ENCODE measurements around the gene GADD45A. TPM values are rescaled to one million over a fixed set of nuclear protein-coding genes. Genes with fewer than 3 reads are reported as not detected.

The GADD45A gene
- total RNA-seq, 4 donors from 2014 or later, result 80.4 to 188 (median 142) TPM

- Histone ChIP-seq H3K4me3 (no peak overlapping the region), H3K27ac (no peak overlapping the region), H3K36me3 (no peaks in the 10 kb centered on the region), H3K4me1 (peaks cover 23 to 27% of the 10 kb centered on the region in 2 donors), H3K27me3 (no peaks in the 10 kb centered on the region), H3K9me3 (no peaks in the 10 kb centered on the region)
- intact Hi-C loops (cut with DNase I; ENCODE audit: low total_unique reads) (no loop called here), in situ Hi-C loops (cut with MboI; ENCODE audit: low sequenced_read_pairs in 4 of 4) (no loop called here)
- ATAC-seq (no peak), DNase-seq (no peak)
- TF ChIP-seq, protein P1, sequence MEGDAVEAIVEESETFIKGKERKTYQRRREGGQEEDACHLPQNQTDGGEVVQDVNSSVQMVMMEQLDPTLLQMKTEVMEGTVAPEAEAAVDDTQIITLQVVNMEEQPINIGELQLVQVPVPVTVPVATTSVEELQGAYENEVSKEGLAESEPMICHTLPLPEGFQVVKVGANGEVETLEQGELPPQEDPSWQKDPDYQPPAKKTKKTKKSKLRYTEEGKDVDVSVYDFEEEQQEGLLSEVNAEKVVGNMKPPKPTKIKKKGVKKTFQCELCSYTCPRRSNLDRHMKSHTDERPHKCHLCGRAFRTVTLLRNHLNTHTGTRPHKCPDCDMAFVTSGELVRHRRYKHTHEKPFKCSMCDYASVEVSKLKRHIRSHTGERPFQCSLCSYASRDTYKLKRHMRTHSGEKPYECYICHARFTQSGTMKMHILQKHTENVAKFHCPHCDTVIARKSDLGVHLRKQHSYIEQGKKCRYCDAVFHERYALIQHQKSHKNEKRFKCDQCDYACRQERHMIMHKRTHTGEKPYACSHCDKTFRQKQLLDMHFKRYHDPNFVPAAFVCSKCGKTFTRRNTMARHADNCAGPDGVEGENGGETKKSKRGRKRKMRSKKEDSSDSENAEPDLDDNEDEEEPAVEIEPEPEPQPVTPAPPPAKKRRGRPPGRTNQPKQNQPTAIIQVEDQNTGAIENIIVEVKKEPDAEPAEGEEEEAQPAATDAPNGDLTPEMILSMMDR (IDR thresholded peaks at IDR 0.05 in 4 of 5, conservative IDR thresholded peaks at IDR 0.05 in 1 of 5), result no peak
These were observed 40.4 kb upstream of the GADD45A start for GRCh38 chr1:67644566-67644965.

- no peaks in the 10 kb centered on the region for H3K9me3 ChIP-seq
- peak overlapping the region; percentile 42 to 51 (median 50) for H3K27ac ChIP-seq
- ATAC-seq (peak; percentile 51 to 66), DNase-seq (peak; percentile 13 to 60)
- intact Hi-C loops (cut with DNase I; ENCODE audit: low total_unique reads) (no loop called here), in situ Hi-C loops (cut with MboI; ENCODE audit: low sequenced_read_pairs in 4 of 4) (no loop called here)
- no peak overlapping the region for H3K4me3 ChIP-seq
- no peaks in the 10 kb centered on the region for H3K27me3 ChIP-seq
- peaks cover 23 to 27% of the 10 kb centered on the region in 2 donors for H3K4me1 ChIP-seq
- TF ChIP-seq, protein P1 (IDR thresholded peaks at IDR 0.05 in 4 of 5, conservative IDR thresholded peaks at IDR 0.05 in 1 of 5), result no peak
- no peak for TF ChIP-seq POLR2A (IDR thresholded peaks at IDR 0.05)
- no peaks in the 10 kb centered on the region for H3K36me3 ChIP-seq
These were observed 39.4 kb upstream of the GADD45A start for GRCh38 chr1:67645495-67646144.

GRCh38 chr1:67646145-67647035, 38.6 kb upstream of the GADD45A start:
- Histone ChIP-seq H3K27me3 (no peaks in the 10 kb centered on the region), H3K36me3 (no peaks in the 10 kb centered on the region), H3K9me3 (no peaks in the 10 kb centered on the region), H3K27ac (peak overlapping the region; percentile 24 to 51 (median 46)), H3K4me1 (peaks cover 23 to 27% of the 10 kb centered on the region in 2 donors), H3K4me3 (no peak overlapping the region)
- no peak for TF ChIP-seq POLR2A (IDR thresholded peaks at IDR 0.05)
- TF ChIP-seq, protein P1 (IDR thresholded peaks at IDR 0.05 in 4 of 5, conservative IDR thresholded peaks at IDR 0.05 in 1 of 5), result no peak
- ATAC-seq (peak; percentile 10 to 31), DNase-seq (peak in 1 of 2 donors; percentile 20)
- in situ Hi-C loops (cut with MboI; ENCODE audit: low sequenced_read_pairs in 4 of 4), result no loop called here
- intact Hi-C loops (cut with DNase I; ENCODE audit: low total_unique reads), result no loop called here

DNA sequence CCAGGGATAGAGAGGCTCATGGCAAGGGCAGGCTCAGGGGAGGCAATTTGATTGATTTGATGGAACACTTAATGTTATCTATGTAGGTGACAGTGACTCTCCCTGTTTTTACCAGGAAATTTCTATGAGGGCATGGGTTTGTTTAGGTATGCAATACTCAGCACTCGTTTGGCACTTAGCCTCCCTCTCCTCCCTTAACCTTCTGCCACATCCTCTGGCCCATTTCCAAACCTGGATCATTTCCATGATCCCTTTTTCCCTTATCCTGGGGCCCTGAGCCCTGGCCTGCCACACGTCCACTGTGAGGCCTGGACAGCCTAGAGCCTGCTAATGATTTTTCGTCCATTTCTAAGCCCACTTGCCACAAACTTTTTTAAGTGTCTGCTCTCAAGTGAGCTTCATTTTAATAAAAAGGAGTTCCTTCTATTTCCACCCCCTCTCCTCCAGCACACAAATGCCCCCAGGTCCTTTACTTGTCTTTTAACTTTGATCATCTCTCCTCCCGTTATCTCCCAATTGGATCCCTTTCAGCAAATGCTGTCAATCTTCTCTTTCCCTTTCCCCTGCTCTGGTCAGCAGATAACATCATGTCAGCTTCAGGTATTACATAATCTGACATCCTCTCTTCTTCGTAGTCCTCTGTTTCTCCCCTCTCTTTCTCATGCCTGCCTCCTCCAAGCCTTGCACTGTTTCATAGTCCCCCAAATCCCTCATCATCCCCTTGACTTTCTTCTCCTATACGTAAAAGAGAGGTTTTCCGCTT, 37.8 kb upstream of the GADD45A start:
- H3K4me3 ChIP-seq, result no peak overlapping the region
- DNase-seq (peak in 1 of 2 donors; percentile 18), ATAC-seq (peak in 1 of 2 donors; percentile 18)
- TF ChIP-seq, protein P1 (IDR thresholded peaks at IDR 0.05 in 4 of 5, conservative IDR thresholded peaks at IDR 0.05 in 1 of 5), result no peak
- TF ChIP-seq POLR2A (IDR thresholded peaks at IDR 0.05), result no peak
- H3K9me3 ChIP-seq, result no peaks in the 10 kb centered on the region
- peaks cover 23 to 31% of the 10 kb centered on the region in 2 donors for H3K4me1 ChIP-seq
- peak overlapping the region; percentile 24 to 51 (median 46) for H3K27ac ChIP-seq
- in situ Hi-C loops (cut with MboI; ENCODE audit: low sequenced_read_pairs in 4 of 4), result no loop called here
- no peaks in the 10 kb centered on the region for H3K36me3 ChIP-seq
- no peaks in the 10 kb centered on the region for H3K27me3 ChIP-seq
- intact Hi-C loops (cut with DNase I; ENCODE audit: low total_unique reads), result no loop called here
